Smooth muscle cell (in vitro differentiated cells): Measurements from ENCODE around the gene RAI14. TPM values are rescaled to one million over a fixed set of nuclear protein-coding genes. Genes with fewer than 3 reads are reported as not detected.
A peak's percentile ranks its signal among the peaks of the same experiment; 100 is the strongest.
"Not testable (repeated sequence)": the region's sequence is repeated elsewhere in the genome, so short reads cannot be mapped to it uniquely, and the experiment has no call there.

ENCODE experiments used
- DNase-seq: peaks from one replicate; lab custom pipeline; 2025; ENCODE audit not compliant: unreplicated experiment; lab: John Stamatoyannopoulos, UW
- H2AFZ ChIP-seq: fragments of 200-600 bp; sonication (generic); 2 replicates; pipeline ENCODE4 v1.6.0; 2016; ENCODE audit warnings: antibody characterized with exemption, low read depth, mild to moderate bottlenecking
- H3F3A ChIP-seq: fragments of 200-600 bp; sonication (generic); 2 replicates; pipeline ENCODE4 v1.6.0; 2017; ENCODE audit warnings: antibody characterized with exemption, low read depth
- H3K27ac ChIP-seq: fragments of 200-600 bp; sonication (generic); 2 replicates; pipeline ENCODE4 v1.5.1; 2016; ENCODE audit warnings: low read depth, mild to moderate bottlenecking
- H3K27me3 ChIP-seq: fragments of 200-600 bp; sonication (generic); 2 replicates; pipeline ENCODE4 v1.6.1; 2016; ENCODE audit warnings: low read depth, mild to moderate bottlenecking
- H3K36me3 ChIP-seq: fragments of 200-600 bp; sonication (generic); 2 replicates; pipeline ENCODE4 v1.5.1; 2016; ENCODE audit warnings: low read depth
- H3K4me1 ChIP-seq: fragments of 200-600 bp; sonication (generic); 2 replicates; pipeline ENCODE4 v1.5.1; 2016; ENCODE audit warnings: low read depth
- H3K4me2 ChIP-seq: fragments of 200-600 bp; sonication (generic); 2 replicates; pipeline ENCODE4 v1.6.0; 2016; ENCODE audit warnings: mild to moderate bottlenecking
- H3K4me3 ChIP-seq: fragments of 200-600 bp; sonication (generic); 2 replicates; pipeline ENCODE4 v1.5.1; 2016; ENCODE audit warnings: mild to moderate bottlenecking
- H3K79me2 ChIP-seq: fragments of 200-600 bp; sonication (generic); 2 replicates; pipeline ENCODE4 v1.6.0; 2016; ENCODE audit warnings: low read depth, mild to moderate bottlenecking
- H3K9ac ChIP-seq: fragments of 200-600 bp; sonication (generic); 2 replicates; pipeline ENCODE4 v1.6.0; 2016; ENCODE audit warnings: low read depth
- H3K9me3 ChIP-seq: fragments of 200-600 bp; sonication (generic); replicated peaks from 2 replicates; pipeline ENCODE4 v1.5.1; 2016; ENCODE audit warnings: low read depth
- H4K20me1 ChIP-seq: fragments of 200-600 bp; sonication (generic); 2 replicates; pipeline ENCODE4 v1.6.0; 2016; ENCODE audit warnings: low read depth
- CTCF ChIP-seq: fragments of 200-600 bp; sonication (generic); IDR thresholded peaks from 2 replicates; pipeline ENCODE4 v1.5.1; 2017; ENCODE audit warnings: borderline replicate concordance, mild to moderate bottlenecking, antibody characterized with exemption; ENCODE audit not compliant: insufficient read depth, poor library complexity, severe bottlenecking
- WGBS: methylation state at CpG from one replicate; pipeline ENCODE4 v1.1.7; 2016; ENCODE audit warnings: low lambda C conversion rate; 5-methylcytosine and 5-hydroxymethylcytosine counted together
- polyA plus RNA-seq: library from polyadenylated mRNA; unstranded; fragments of >200 nt; fragmentation: Nextera tagmentation; extraction: Ambion mirVana; gene quantifications from 2 replicates; pipeline ENCODE4 v1.2.1, GENCODE V29; 2016
- total RNA-seq: library from RNA; depleted of rRNA; stranded (reverse); fragments of >200 nt; gene quantifications from 2 replicates; pipeline ENCODE4 v1.2.3, GENCODE V29; 2014

RAI14 gene
- total and polyA plus RNA-seq, 2 experiments from 2014 or later, result 111 to 209 TPM

- Histone ChIP-seq H3K27ac (peak overlapping the region; percentile 12), H3K4me2 (no peak overlapping the region), H3K79me2 (peaks cover 87% of the 10 kb centered on the region), H3K36me3 (peaks cover 6% of the 10 kb centered on the region), H3F3A (peaks cover 31% of the 10 kb centered on the region), H3K27me3 (no peaks in the 10 kb centered on the region), H3K4me3 (no peak overlapping the region), H4K20me1 (peaks cover 62% of the 10 kb centered on the region), H3K4me1 (peaks cover 11% of the 10 kb centered on the region), H2AFZ (no peak overlapping the region), H3K9ac (no peak overlapping the region), H3K9me3 (no peaks in the 10 kb centered on the region)
- no peak for DNase-seq
- TF ChIP-seq CTCF, result no peak
- 31% methylated on average over 2 of the region's 2 CpGs for WGBS
These were observed 66.1 kb downstream of the RAI14 start for GRCh38 chr5:34722183-34722582.

GRCh38 chr5:34724741-34725140, 68.6 kb downstream of the RAI14 start:
- Histone ChIP-seq H4K20me1 (peaks cover 68% of the 10 kb centered on the region), H2AFZ (no peak overlapping the region), H3K36me3 (peaks cover 8% of the 10 kb centered on the region), H3K4me1 (no peaks in the 10 kb centered on the region), H3K27me3 (no peaks in the 10 kb centered on the region), H3K79me2 (peaks cover 98% of the 10 kb centered on the region), H3K9ac (no peak overlapping the region), H3K27ac (no peak overlapping the region), H3K4me2 (no peak overlapping the region), H3F3A (peaks cover 11% of the 10 kb centered on the region), H3K9me3 (no peaks in the 10 kb centered on the region), H3K4me3 (no peak overlapping the region)
- no peak for DNase-seq
- no peak for TF ChIP-seq CTCF
- WGBS, result 93% methylated on average over 1 of the region's 1 CpG

- H3K36me3 ChIP-seq, H3K27ac ChIP-seq, H2AFZ ChIP-seq, H3K9me3 ChIP-seq, H3K4me3 ChIP-seq, H3K27me3 ChIP-seq, H3K9ac ChIP-seq, DNase-seq, H3F3A ChIP-seq, H3K4me1 ChIP-seq, H3K4me2 ChIP-seq: not testable (repeated sequence)
- H3K79me2 ChIP-seq, result peaks cover 99% of the 10 kb centered on the region
- 95% methylated on average over 4 of the region's 4 CpGs for WGBS
- peaks cover 75% of the 10 kb centered on the region for H4K20me1 ChIP-seq
These were observed 71.1 kb downstream of the RAI14 start for GRCh38 chr5:34727166-34727749.

GRCh38 chr5:34728236-34728635, 72.1 kb downstream of the RAI14 start:
- Histone ChIP-seq H2AFZ (no peak overlapping the region), H3K4me1 (no peaks in the 10 kb centered on the region), H3K27me3 (no peaks in the 10 kb centered on the region), H3K36me3 (peaks cover 8% of the 10 kb centered on the region), H3K4me3 (no peak overlapping the region), H3K9me3 (no peaks in the 10 kb centered on the region), H3K27ac (no peak overlapping the region), H3K9ac (no peak overlapping the region), H3K4me2 (no peak overlapping the region), H4K20me1 (peaks cover 71% of the 10 kb centered on the region), H3F3A (peaks cover 3% of the 10 kb centered on the region), H3K79me2 (peaks cover 99% of the 10 kb centered on the region)
- DNase-seq, result no peak
- no peak for TF ChIP-seq CTCF
- WGBS, result 96% methylated on average over 4 of the region's 4 CpGs
